ENCODE results near the gene CCSER1.
"Not testable (repeated sequence)": the region's sequence is repeated elsewhere in the genome, so short reads cannot be mapped to it uniquely, and the experiment has no call there.

Gene CCSER1

GRCh38 chr4:91092398-91092980, 965.3 kb downstream of the CCSER1 start:
- DNase-seq, result no peak

- DNase-seq, result not testable (repeated sequence)
Measured at GRCh38 chr4:91094220-91094619, 967.0 kb downstream of the CCSER1 start.

- DNase-seq, result no peak
Measured at GRCh38 chr4:91099666-91100065, 972.5 kb downstream of the CCSER1 start.

GRCh38 chr4:91108751-91109150, 981.6 kb downstream of the CCSER1 start:
- DNase-seq, result no peak

- DNase-seq, result no peak
Measured at GRCh38 chr4:91111556-91111955, 984.4 kb downstream of the CCSER1 start.

- DNase-seq, result no peak
Measured at GRCh38 chr4:91113130-91113706, 986.0 kb downstream of the CCSER1 start.

- DNase-seq, result no peak
Measured at GRCh38 chr4:91114386-91114785, 987.2 kb downstream of the CCSER1 start.

GRCh38 chr4:91116861-91117260, 989.7 kb downstream of the CCSER1 start:
- no peak for DNase-seq

GRCh38 chr4:91118597-91118996, 991.4 kb downstream of the CCSER1 start:
- DNase-seq, result no peak

GRCh38 chr4:91123742-91124141, 996.5 kb downstream of the CCSER1 start:
- DNase-seq, result no peak

GRCh38 chr4:91127192-91127591, 1000.0 kb downstream of the CCSER1 start:
- no peak for DNase-seq

- no peak for DNase-seq
Measured at GRCh38 chr4:91127831-91128230, 1000.6 kb downstream of the CCSER1 start.

GRCh38 chr4:91128519-91128918, 1001.3 kb downstream of the CCSER1 start:
- no peak for DNase-seq

- no peak for DNase-seq
Measured at GRCh38 chr4:91147067-91147466, 1019.9 kb downstream of the CCSER1 start.

GRCh38 chr4:91154041-91154440, 1026.8 kb downstream of the CCSER1 start:
- DNase-seq, result not testable (repeated sequence)

GRCh38 chr4:91167864-91168653, 1040.9 kb downstream of the CCSER1 start:
- DNase-seq, result not testable (repeated sequence)

- DNase-seq, result no peak
Measured at GRCh38 chr4:91170768-91171167, 1043.6 kb downstream of the CCSER1 start.

GRCh38 chr4:91171217-91171616, 1044.0 kb downstream of the CCSER1 start:
- no peak for DNase-seq

- DNase-seq, result not testable (repeated sequence)
Measured at GRCh38 chr4:91185061-91185460, 1057.9 kb downstream of the CCSER1 start.

- no peak for DNase-seq
Measured at GRCh38 chr4:91198951-91199350, 1071.8 kb downstream of the CCSER1 start.

GRCh38 chr4:91207535-91207934, 1080.3 kb downstream of the CCSER1 start:
- DNase-seq, result no peak

- DNase-seq, result no peak
Measured at GRCh38 chr4:91212211-91212610, 1085.0 kb downstream of the CCSER1 start.

- not testable (repeated sequence) for DNase-seq
Measured at GRCh38 chr4:91217831-91218403, 1090.7 kb downstream of the CCSER1 start.

- no peak for DNase-seq
Measured at GRCh38 chr4:91220315-91220714, 1093.1 kb downstream of the CCSER1 start.
